ENCODE results near the gene DRG2. TPM values are rescaled to one million over a fixed set of nuclear protein-coding genes. Genes with fewer than 3 reads are reported as not detected.
A peak's percentile ranks its signal among the peaks of the same experiment; 100 is the strongest.

DRG2 gene
- total and polyA plus RNA-seq, 2 donors (not counting 3 experiments of a cell fraction or from before 2014, with no cell fraction given), result 50.2 to 60.4 TPM

DNA sequence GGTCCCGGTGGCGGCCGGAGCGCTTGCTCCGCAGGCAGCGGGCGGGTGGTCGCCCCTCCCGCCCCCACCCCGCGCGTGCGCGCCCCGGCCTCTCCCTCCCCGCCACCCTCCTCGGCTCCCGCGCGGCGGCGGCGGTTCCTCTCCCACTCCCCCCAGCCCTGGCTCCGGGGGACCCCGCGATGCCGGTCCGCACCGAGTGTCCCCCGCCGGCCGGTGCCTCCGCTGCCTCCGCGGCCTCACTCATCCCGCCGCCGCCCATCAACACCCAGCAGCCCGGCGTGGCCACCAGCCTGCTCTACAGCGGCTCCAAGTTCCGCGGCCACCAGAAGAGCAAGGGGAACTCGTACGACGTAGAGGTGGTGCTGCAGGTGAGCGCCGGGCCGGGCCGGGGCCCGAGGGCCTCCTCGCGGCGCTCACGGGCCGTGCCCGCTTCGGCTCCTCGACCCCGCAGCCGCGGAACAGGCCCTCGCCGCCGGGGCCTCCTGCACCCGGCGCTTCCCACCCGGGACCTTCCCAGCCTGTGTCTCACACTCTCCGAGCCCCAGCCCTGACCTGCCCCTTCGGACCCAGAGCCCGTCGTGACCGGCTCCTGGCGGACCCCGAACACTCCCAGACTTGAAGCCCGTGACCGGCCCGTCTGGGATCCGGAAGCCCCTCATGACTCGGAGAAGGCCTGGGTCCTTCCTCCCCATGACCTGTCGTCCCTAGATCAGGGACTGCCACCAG is 48.0 kb upstream of the DRG2 start:
- POLR2A ChIA-PET, result no interaction called here
- TF ChIP-seq GATA2 (IDR thresholded peaks at IDR 0.05; ENCODE audit: insufficient read depth, insufficient read length, low read depth, low read length) (no peak), JUN (IDR thresholded peaks at IDR 0.05; ENCODE audit: borderline replicate concordance, insufficient read depth, insufficient read length, low read depth) (no peak), MYC (IDR thresholded peaks at IDR 0.05; ENCODE audit: low read depth, low read length) (no peak), POLR2A (IDR thresholded peaks at IDR 0.05; ENCODE audit: low read depth, low read length) (no peak), EZH2 (IDR thresholded peaks at IDR 0.05; ENCODE audit: borderline replicate concordance, low read depth, low read length, severe bottlenecking) (no peak), FOS (IDR thresholded peaks at IDR 0.05; ENCODE audit: borderline replicate concordance, insufficient read depth, low read length) (no peak), POLR2AphosphoS5 (IDR thresholded peaks at IDR 0.05; ENCODE audit: insufficient read depth, low read depth, low read length) (no peak)
- TF ChIP-seq, protein P1, sequence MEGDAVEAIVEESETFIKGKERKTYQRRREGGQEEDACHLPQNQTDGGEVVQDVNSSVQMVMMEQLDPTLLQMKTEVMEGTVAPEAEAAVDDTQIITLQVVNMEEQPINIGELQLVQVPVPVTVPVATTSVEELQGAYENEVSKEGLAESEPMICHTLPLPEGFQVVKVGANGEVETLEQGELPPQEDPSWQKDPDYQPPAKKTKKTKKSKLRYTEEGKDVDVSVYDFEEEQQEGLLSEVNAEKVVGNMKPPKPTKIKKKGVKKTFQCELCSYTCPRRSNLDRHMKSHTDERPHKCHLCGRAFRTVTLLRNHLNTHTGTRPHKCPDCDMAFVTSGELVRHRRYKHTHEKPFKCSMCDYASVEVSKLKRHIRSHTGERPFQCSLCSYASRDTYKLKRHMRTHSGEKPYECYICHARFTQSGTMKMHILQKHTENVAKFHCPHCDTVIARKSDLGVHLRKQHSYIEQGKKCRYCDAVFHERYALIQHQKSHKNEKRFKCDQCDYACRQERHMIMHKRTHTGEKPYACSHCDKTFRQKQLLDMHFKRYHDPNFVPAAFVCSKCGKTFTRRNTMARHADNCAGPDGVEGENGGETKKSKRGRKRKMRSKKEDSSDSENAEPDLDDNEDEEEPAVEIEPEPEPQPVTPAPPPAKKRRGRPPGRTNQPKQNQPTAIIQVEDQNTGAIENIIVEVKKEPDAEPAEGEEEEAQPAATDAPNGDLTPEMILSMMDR (IDR thresholded peaks at IDR 0.05; ENCODE audit: extremely low read depth in 1 of 2, insufficient read depth in 1 of 2, low read depth in 1 of 2, low read length in 2 of 2), result no peak
- TF ChIP-seq, protein P2, sequence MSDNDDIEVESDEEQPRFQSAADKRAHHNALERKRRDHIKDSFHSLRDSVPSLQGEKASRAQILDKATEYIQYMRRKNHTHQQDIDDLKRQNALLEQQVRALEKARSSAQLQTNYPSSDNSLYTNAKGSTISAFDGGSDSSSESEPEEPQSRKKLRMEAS (IDR thresholded peaks at IDR 0.05; ENCODE audit: insufficient read depth, insufficient read length), result no peak
- peak; percentile 17 for DNase-seq (ENCODE audit: low read depth, low spot score)
- Histone ChIP-seq H3K9me3 (replicated peaks; ENCODE audit: control insufficient read depth, insufficient read depth, low read length) (no peaks in the 10 kb centered on the region), H3K9me1 (replicated peaks; ENCODE audit: control insufficient read depth, extremely low read depth, insufficient read depth, low read length) (no peaks in the 10 kb centered on the region), H3K79me2 (ENCODE audit: control insufficient read depth, insufficient read depth, low read length) (peaks cover 12% of the 10 kb centered on the region), H3K4me2 (ENCODE audit: insufficient read depth, low read length) (peak overlapping the region; percentile 71), H3K4me3 (replicated peaks in 1 of 3; ENCODE audit: insufficient read depth in 1 of 3, low read depth in 1 of 3, low read length in 3 of 3) (peak overlapping the region; percentile 45 to 96 (median 57)), H3K27me3 (ENCODE audit: control insufficient read depth in 2 of 2, insufficient read depth in 2 of 2, low read length in 2 of 2) (no peaks in the 10 kb centered on the region), H2AFZ (ENCODE audit: low read depth, low read length) (peak overlapping the region; percentile 80), H3K36me3 (ENCODE audit: control insufficient read depth in 2 of 2, extremely low read depth in 1 of 2, insufficient read depth in 2 of 2, low read length in 2 of 2) (no peaks in the 10 kb centered on the region), H3K4me1 (ENCODE audit: control insufficient read depth, extremely low read depth, insufficient read depth, low read length) (peaks cover 20% of the 10 kb centered on the region), H4K20me1 (replicated peaks; ENCODE audit: control insufficient read depth, extremely low read depth, insufficient read depth, low read length) (no peaks in the 10 kb centered on the region), H3K27ac (ENCODE audit: insufficient read depth, low read depth, low read length) (no peak overlapping the region), H3K9ac (replicated peaks; ENCODE audit: extremely low read depth, insufficient read depth, low read length) (peak overlapping the region; percentile 44)
- dilution Hi-C loops (cut with MboI; ENCODE audit: extremely low pct_ligation_motif_present, low sequenced_read_pairs), result loop anchor here (25.0 kb wide), 1 partner anchor 152 kb away; no protein-coding TSS in a partner anchor
- CTCF ChIA-PET, result no interaction called here
- BruUV-seq (replicated peaks), result no TSS peak
- no peak for FAIRE-seq
- intact Hi-C loops (cut with micrococcal nuclease), result loop anchor here (2.0 kb wide), 1 partner anchor 67 kb away; the partner anchor contains the start of genes DRC3 and TOM1L2
